Hepatocyte (in vitro differentiated cells): ENCODE results near the gene TMX1. TPM values are rescaled to one million over a fixed set of nuclear protein-coding genes. Genes with fewer than 3 reads are reported as not detected.

ENCODE experiments used
- DNase-seq: peaks from one replicate; pipeline ENCODE4 v3.0.0-alpha.2; 2016; ENCODE audit warnings: low spot score
- H2AFZ ChIP-seq: fragments of 200-600 bp; sonication (generic); 2 replicates; pipeline ENCODE4 v1.6.0; 2016; ENCODE audit warnings: antibody characterized with exemption, mild to moderate bottlenecking
- H3K27ac ChIP-seq: fragments of 200-600 bp; sonication (generic); 2 replicates; pipeline ENCODE4 v1.5.1; 2016; ENCODE audit warnings: mild to moderate bottlenecking
- H3K27me3 ChIP-seq: fragments of 200-600 bp; sonication (generic); 2 replicates; pipeline ENCODE4 v1.6.1; 2016
- H3K36me3 ChIP-seq: fragments of 200-600 bp; sonication (generic); replicated peaks from 2 replicates; pipeline ENCODE4 v1.5.1; 2016; ENCODE audit warnings: low read depth; ENCODE audit not compliant: insufficient read depth
- H3K4me1 ChIP-seq: fragments of 200-600 bp; sonication (generic); 2 replicates; pipeline ENCODE4 v1.5.1; 2016; ENCODE audit warnings: mild to moderate bottlenecking, moderate library complexity; ENCODE audit not compliant: insufficient read depth
- H3K4me2 ChIP-seq: fragments of 200-600 bp; sonication (generic); 2 replicates; pipeline ENCODE4 v1.6.0; 2016
- H3K4me3 ChIP-seq: fragments of 200-600 bp; sonication (generic); 2 replicates; pipeline ENCODE4 v1.5.1; 2016; ENCODE audit warnings: mild to moderate bottlenecking
- H3K79me2 ChIP-seq: fragments of 200-600 bp; sonication (generic); 2 replicates; pipeline ENCODE4 v1.6.0; 2017; ENCODE audit warnings: mild to moderate bottlenecking
- H3K9me2 ChIP-seq: fragments of 200-600 bp; sonication (generic); replicated peaks from 2 replicates; pipeline ENCODE4 v1.6.0; 2017; ENCODE audit warnings: mild to moderate bottlenecking; ENCODE audit not compliant: insufficient read depth
- H3K9me3 ChIP-seq: fragments of 200-600 bp; sonication (generic); 2 replicates; pipeline ENCODE4 v1.5.1; 2016; ENCODE audit warnings: low read depth, mild to moderate bottlenecking
- H4K20me1 ChIP-seq: fragments of 200-600 bp; sonication (generic); 2 replicates; pipeline ENCODE4 v1.6.0; 2016; ENCODE audit warnings: mild to moderate bottlenecking; ENCODE audit not compliant: insufficient read depth, poor library complexity, severe bottlenecking
- CTCF ChIP-seq: fragments of 200-600 bp; sonication (generic); IDR thresholded peaks from 2 replicates; pipeline ENCODE4 v1.5.1; 2016; ENCODE audit warnings: antibody characterized with exemption, mild to moderate bottlenecking; ENCODE audit not compliant: poor library complexity
- EZH2 ChIP-seq: fragments of 200-600 bp; sonication (generic); IDR thresholded peaks from 2 replicates; pipeline ENCODE4 v1.6.1; 2016; ENCODE audit warnings: antibody characterized with exemption, mild to moderate bottlenecking, borderline replicate concordance
- EZH2phosphoT487 ChIP-seq: fragments of 200-600 bp; sonication (generic); IDR thresholded peaks from one replicate; pipeline ENCODE4 v1.6.1; 2018; ENCODE audit warnings: antibody characterized with exemption, mild to moderate bottlenecking, low read depth, moderate library complexity; ENCODE audit not compliant: unreplicated experiment, severe bottlenecking
- WGBS: methylation state at CpG from one replicate; pipeline ENCODE4 v1.1.6; 2016; ENCODE audit warnings: low lambda C conversion rate; ENCODE audit errors: missing lambda C conversion rate; 5-methylcytosine and 5-hydroxymethylcytosine counted together
- polyA plus RNA-seq: library from polyadenylated mRNA; unstranded; fragments of >200 nt; fragmentation: Nextera tagmentation; extraction: Ambion mirVana; gene quantifications from 2 replicates; pipeline ENCODE4 v1.2.1, GENCODE V29; 2016
- total RNA-seq: library from RNA; depleted of rRNA; stranded (reverse); fragments of >200 nt; gene quantifications from 2 replicates; pipeline ENCODE4 v1.2.3, GENCODE V29; 2014

Gene TMX1
- total and polyA plus RNA-seq, 2 experiments from 2014 or later, result 39.9 to 48.6 TPM

DNA sequence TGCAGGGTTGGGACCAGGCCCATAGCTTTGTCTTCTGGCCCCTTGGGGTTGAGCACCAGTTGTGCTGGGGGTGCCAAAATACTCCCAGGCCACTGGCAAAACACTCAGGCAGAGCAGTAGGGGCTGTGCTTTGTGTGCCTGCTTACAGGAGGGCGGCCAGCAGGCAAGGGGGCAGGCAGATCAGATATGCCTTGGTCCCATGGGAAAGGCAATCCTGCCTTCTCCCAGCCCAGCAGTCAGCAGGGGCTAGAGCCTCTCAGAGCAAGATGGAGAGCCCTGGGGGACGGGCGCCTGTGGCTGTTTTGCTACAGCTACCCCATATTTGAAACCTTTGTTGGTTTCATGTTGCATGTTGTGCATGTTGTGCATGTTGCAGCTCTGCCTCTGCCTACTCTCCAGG is 36.2 kb upstream of the TMX1 start:
- Histone ChIP-seq H3K4me2 (no peak overlapping the region), H3K4me3 (no peak overlapping the region), H3K4me1 (no peaks in the 10 kb centered on the region), H2AFZ (no peak overlapping the region), H3K36me3 (no peaks in the 10 kb centered on the region), H3K27me3 (peaks cover 12% of the 10 kb centered on the region), H3K9me3 (no peaks in the 10 kb centered on the region), H3K9me2 (no peaks in the 10 kb centered on the region), H3K27ac (no peak overlapping the region), H4K20me1 (no peaks in the 10 kb centered on the region), H3K79me2 (no peaks in the 10 kb centered on the region)
- WGBS, result 94% methylated on average over 3 of the region's 3 CpGs
- DNase-seq, result no peak
- no peak for TF ChIP-seq EZH2
- TF ChIP-seq EZH2phosphoT487, result no peak
- TF ChIP-seq CTCF, result no peak

DNA sequence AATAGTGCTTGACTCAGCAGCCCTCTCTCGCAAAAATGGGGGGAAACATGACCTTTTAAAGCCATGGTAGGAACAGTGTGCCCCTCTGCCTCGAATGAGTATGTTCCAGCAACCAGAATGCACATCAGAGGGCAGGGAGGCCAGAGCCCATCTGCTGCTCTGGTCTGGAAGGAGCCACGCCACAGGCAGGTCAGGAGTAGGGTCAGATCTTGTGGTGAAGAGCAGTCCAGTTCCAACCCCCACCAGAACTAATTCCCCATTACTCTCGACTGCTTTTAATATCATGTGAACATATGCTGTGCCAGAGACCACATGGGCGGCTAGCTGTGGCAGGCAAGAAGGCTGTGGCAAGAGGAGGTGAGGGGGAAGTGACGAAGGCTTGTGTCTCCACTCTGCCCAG is 34.6 kb upstream of the TMX1 start:
- peaks cover 12% of the 10 kb centered on the region for H3K27me3 ChIP-seq
- H3K36me3 ChIP-seq, result no peaks in the 10 kb centered on the region
- TF ChIP-seq CTCF (no peak), EZH2 (no peak), EZH2phosphoT487 (no peak)
- H3K4me3 ChIP-seq, result no peak overlapping the region
- no peaks in the 10 kb centered on the region for H3K79me2 ChIP-seq
- 90% methylated on average over 6 of the region's 6 CpGs for WGBS
- no peaks in the 10 kb centered on the region for H3K4me1 ChIP-seq
- no peaks in the 10 kb centered on the region for H3K9me2 ChIP-seq
- H2AFZ ChIP-seq, result no peak overlapping the region
- no peaks in the 10 kb centered on the region for H4K20me1 ChIP-seq
- no peak overlapping the region for H3K4me2 ChIP-seq
- no peaks in the 10 kb centered on the region for H3K9me3 ChIP-seq
- no peak for DNase-seq
- no peak overlapping the region for H3K27ac ChIP-seq

- no peaks in the 10 kb centered on the region for H3K79me2 ChIP-seq
- H3K36me3 ChIP-seq, result no peaks in the 10 kb centered on the region
- no peak overlapping the region for H2AFZ ChIP-seq
- no peaks in the 10 kb centered on the region for H3K9me3 ChIP-seq
- H3K4me1 ChIP-seq, result no peaks in the 10 kb centered on the region
- H3K27ac ChIP-seq, result no peak overlapping the region
- WGBS, result 89% methylated on average over 1 of the region's 1 CpG
- no peaks in the 10 kb centered on the region for H4K20me1 ChIP-seq
- no peak overlapping the region for H3K4me3 ChIP-seq
- no peak overlapping the region for H3K4me2 ChIP-seq
- peaks cover 9% of the 10 kb centered on the region for H3K27me3 ChIP-seq
- no peak for TF ChIP-seq EZH2
- TF ChIP-seq EZH2phosphoT487, result no peak
- TF ChIP-seq CTCF, result no peak
- no peaks in the 10 kb centered on the region for H3K9me2 ChIP-seq
- DNase-seq, result no peak
Observed at GRCh38 chr14:51206462-51206861, 33.6 kb upstream of the TMX1 start.

DNA sequence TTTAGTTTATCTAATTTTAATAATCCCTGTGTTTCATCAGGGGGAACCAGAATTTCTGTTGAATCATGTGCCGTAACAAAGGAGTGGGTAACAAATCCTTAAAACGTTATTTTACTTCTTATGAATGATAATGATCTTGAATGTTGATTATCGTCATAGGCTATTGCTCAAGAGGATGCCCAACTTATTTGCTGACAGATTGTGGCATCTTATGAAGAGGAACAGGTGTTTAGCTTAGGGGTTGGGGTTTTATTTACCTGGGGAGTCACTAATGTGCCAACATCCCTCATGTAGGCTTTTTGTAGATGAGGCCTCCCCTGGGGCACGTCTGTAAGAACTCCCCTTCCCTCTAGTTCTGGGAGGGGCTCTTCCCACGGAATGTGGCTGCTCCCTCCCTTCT is 32.4 kb upstream of the TMX1 start:
- 56% methylated on average over 5 of the region's 5 CpGs for WGBS

More for the DNA sequence above, 32.4 kb upstream of the TMX1 start:
- no peaks in the 10 kb centered on the region for H3K9me2 ChIP-seq
- no peak overlapping the region for H3K4me3 ChIP-seq
- H2AFZ ChIP-seq, result no peak overlapping the region
- H3K79me2 ChIP-seq, result no peaks in the 10 kb centered on the region
- no peaks in the 10 kb centered on the region for H3K4me1 ChIP-seq
- H3K27ac ChIP-seq, result no peak overlapping the region
- H3K9me3 ChIP-seq, result no peaks in the 10 kb centered on the region
- TF ChIP-seq EZH2phosphoT487, result no peak
- no peak for TF ChIP-seq CTCF
- TF ChIP-seq EZH2, result no peak
- H3K4me2 ChIP-seq, result no peak overlapping the region
- H3K27me3 ChIP-seq, result peaks cover 8% of the 10 kb centered on the region
- no peak for DNase-seq
- no peaks in the 10 kb centered on the region for H3K36me3 ChIP-seq
- H4K20me1 ChIP-seq, result no peaks in the 10 kb centered on the region
